Osteocyte (in vitro differentiated cells): Measurements from ENCODE around the gene HOXA1. TPM values are rescaled to one million over a fixed set of nuclear protein-coding genes. Genes with fewer than 3 reads are reported as not detected.

Experiments
- DNase-seq: peaks from one replicate; pipeline ENCODE4 v3.0.0; 2021; ENCODE audit warnings: mixed read lengths; ENCODE audit not compliant: unreplicated experiment; ENCODE audit errors: extremely low spot score
- H3K27ac Mint-ChIP-seq: one replicate; pipeline ENCODE4 v1.8.0; 2021; ENCODE audit warnings: mild to moderate bottlenecking, mixed read lengths; ENCODE audit not compliant: unreplicated experiment
- H3K27me3 Mint-ChIP-seq: one replicate; pipeline ENCODE4 v1.8.0; 2021; ENCODE audit warnings: mixed read lengths; ENCODE audit not compliant: unreplicated experiment
- H3K36me3 Mint-ChIP-seq: one replicate; pipeline ENCODE4 v1.8.0; 2021; ENCODE audit warnings: mixed read lengths; ENCODE audit not compliant: unreplicated experiment
- H3K4me1 Mint-ChIP-seq: one replicate; pipeline ENCODE4 v1.8.0; 2021; ENCODE audit warnings: mixed read lengths; ENCODE audit not compliant: unreplicated experiment
- H3K4me3 Mint-ChIP-seq: one replicate; pipeline ENCODE4 v1.8.0; 2021; ENCODE audit warnings: mild to moderate bottlenecking, moderate library complexity, mixed read lengths; ENCODE audit not compliant: unreplicated experiment
- H3K9me3 Mint-ChIP-seq: one replicate; pipeline ENCODE4 v1.8.0; 2021; ENCODE audit warnings: mixed read lengths; ENCODE audit not compliant: unreplicated experiment
- total RNA-seq: library from RNA; stranded (reverse); gene quantifications from 2 replicates; pipeline ENCODE4 v1.2.1, GENCODE V29; 2021
- TF ChIP-seq, protein P1 (sequence below): fragments of 200-600 bp; sonication (generic); IDR thresholded peaks from 2 replicates; pipeline ENCODE4 v1.5.0; 2021; ENCODE audit warnings: antibody characterized with exemption, mild to moderate bottlenecking, moderate library complexity

The HOXA1 gene
- total RNA-seq, 1 donor from 2014 or later = not detected

DNA sequence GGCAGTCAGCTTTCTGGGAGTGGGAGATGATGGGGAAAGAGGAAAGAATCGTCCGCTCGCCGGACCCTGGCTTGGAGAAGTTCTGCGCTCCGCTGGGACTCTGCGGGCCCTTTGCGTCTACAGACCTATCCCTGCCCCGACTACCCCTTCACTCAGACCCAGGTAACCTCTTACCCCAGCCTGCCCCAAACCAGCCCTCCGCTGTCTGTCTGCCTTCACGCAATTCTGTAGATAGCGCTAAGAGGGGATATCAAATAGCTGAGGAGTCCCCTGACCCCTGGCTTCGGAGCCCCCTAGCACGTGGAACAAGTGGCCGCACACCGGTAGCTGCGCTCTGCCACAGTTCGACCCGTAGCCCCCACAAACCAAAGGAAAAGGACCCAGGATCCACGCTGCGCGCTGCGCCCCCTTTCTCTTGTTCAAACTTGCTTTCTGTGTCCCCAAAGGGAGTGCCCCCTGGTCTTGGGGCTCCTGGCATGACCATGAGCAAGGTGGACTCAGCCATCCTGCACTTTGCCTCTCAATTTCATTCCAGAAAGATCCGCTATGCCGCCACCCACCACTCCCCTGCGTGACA is 27.8 kb upstream of the HOXA1 start:
- peaks cover 98% of the 10 kb centered on the region for H3K27me3 Mint-ChIP-seq
- no peak overlapping the region for H3K27ac Mint-ChIP-seq
- no peaks in the 10 kb centered on the region for H3K9me3 Mint-ChIP-seq
- TF ChIP-seq, protein P1, sequence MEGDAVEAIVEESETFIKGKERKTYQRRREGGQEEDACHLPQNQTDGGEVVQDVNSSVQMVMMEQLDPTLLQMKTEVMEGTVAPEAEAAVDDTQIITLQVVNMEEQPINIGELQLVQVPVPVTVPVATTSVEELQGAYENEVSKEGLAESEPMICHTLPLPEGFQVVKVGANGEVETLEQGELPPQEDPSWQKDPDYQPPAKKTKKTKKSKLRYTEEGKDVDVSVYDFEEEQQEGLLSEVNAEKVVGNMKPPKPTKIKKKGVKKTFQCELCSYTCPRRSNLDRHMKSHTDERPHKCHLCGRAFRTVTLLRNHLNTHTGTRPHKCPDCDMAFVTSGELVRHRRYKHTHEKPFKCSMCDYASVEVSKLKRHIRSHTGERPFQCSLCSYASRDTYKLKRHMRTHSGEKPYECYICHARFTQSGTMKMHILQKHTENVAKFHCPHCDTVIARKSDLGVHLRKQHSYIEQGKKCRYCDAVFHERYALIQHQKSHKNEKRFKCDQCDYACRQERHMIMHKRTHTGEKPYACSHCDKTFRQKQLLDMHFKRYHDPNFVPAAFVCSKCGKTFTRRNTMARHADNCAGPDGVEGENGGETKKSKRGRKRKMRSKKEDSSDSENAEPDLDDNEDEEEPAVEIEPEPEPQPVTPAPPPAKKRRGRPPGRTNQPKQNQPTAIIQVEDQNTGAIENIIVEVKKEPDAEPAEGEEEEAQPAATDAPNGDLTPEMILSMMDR = no peak
- DNase-seq = no peak
- H3K4me1 Mint-ChIP-seq = no peaks in the 10 kb centered on the region
- H3K36me3 Mint-ChIP-seq = no peaks in the 10 kb centered on the region
- H3K4me3 Mint-ChIP-seq = no peak overlapping the region

DNA sequence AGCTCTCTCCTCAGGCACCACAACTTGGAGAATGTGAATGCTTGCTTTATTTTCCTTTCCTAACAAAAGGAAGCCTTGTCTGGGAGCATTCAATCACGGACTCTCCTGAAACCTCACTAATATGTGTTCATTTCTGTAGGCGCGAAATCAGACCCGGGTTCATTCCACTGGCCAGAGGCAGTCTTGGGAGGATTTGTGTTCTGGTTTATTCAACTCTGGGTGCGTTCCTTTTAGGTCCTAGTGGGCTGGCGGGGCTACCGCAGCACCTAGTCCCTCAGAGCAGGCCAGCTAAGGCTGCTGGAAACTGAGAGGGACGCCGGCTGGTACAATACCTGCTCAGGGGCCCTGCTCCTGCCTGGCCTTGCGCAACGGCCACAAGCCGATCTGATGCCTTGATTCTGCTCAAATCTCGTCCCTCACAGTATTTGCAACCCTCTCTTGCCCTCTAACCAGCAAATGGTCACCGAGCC is 27.2 kb upstream of the HOXA1 start:
- Mint-ChIP-seq H3K27me3 (peaks cover 98% of the 10 kb centered on the region), H3K4me1 (no peaks in the 10 kb centered on the region), H3K36me3 (no peaks in the 10 kb centered on the region), H3K27ac (no peak overlapping the region), H3K9me3 (no peaks in the 10 kb centered on the region), H3K4me3 (no peak overlapping the region)
- DNase-seq = no peak
- TF ChIP-seq, protein P1 = no peak

DNA sequence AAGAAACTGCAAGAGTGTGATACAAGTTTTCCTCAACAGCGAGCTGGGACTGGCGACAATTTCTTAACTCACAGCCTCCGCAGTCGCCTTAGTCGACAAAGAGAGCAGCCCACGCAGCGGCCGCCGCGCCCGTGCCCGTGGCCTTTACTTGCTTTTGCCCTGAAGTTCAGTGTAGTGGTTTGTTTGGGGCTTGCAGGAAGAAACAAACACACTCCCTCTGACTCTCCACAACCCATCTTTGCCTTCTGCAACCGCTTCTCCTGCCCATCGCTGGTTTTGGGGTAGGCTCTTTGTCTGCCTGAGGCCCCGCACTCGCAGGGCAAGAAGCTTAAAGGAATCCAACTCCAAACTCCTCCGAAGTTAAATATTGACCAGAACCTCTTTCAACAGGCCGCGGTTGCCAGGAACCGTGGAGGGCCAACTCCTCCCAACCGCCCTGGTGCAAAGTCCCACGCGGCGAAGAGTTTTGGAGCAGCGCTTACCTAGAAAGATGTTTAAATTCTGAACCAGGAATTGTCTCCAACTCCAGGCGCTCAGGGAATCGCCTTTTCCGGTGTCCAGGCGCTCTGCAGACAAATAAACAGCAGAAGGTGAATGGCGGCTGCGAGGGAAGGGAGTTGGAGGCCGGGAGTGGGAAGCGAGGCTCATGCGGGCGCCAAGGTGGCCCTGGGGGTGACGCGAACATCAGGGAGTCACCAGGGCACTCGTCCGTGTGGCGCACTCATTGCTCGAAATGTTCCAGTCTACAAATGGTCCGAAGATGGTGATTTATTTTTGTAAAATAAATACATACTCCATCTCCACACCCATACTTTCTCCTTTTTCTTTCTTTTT is 26.5 kb upstream of the HOXA1 start:
- Mint-ChIP-seq H3K4me1 (no peaks in the 10 kb centered on the region), H3K27me3 (peaks cover 96% of the 10 kb centered on the region)
- no peak for DNase-seq

DNA sequence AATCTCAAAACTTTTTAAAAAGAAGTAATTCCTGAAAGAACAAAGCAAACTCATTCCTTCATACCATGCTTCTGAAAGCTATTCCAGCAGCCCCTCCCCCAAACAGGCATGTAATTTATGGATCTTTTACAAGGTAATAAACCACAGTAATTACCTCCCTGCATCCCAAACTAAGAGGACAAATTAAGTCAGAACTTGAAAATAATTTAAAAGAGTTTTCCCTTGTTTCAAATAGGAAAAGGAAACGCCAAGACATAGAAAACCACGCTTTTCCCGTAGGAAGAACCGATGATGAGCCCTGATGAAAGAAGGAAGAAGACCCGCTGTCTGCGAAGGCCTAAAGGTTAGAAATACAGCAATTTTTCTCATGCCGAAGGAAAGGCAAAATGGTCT is 25.9 kb upstream of the HOXA1 start:
- Mint-ChIP-seq H3K4me1 (no peaks in the 10 kb centered on the region), H3K4me3 (no peak overlapping the region), H3K27me3 (peaks cover 96% of the 10 kb centered on the region), H3K36me3 (no peaks in the 10 kb centered on the region), H3K27ac (no peak overlapping the region), H3K9me3 (no peaks in the 10 kb centered on the region)
- no peak for DNase-seq
- TF ChIP-seq, protein P1 = no peak

More for the DNA sequence above, 26.5 kb upstream of the HOXA1 start:
- H3K36me3 Mint-ChIP-seq = no peaks in the 10 kb centered on the region
- H3K4me3 Mint-ChIP-seq = no peak overlapping the region
- TF ChIP-seq, protein P1 = no peak
- no peaks in the 10 kb centered on the region for H3K9me3 Mint-ChIP-seq
- H3K27ac Mint-ChIP-seq = no peak overlapping the region

DNA sequence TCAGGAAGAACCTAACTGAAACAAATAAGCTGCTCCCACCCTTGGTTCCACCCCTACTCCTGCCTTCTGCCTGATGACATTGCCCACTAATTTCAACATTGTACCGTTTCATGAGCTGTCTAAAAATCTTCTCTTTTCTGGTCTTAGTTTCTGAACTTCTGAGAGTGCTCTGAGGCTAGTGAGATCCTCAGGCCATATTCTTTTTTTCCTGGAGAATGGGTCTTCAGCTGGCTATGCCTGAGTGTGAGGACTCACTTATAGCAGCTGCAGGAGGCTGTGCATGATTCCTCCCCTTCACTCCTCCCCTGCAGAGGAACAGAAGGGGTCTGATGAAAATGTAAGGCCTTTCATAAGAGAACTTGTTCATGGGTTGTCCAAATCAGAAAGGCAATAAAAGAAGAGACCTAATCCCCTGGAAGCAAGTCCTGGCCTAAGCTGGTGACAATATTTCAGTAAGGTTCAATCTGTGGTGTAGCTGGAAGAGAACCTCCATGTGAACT is 23.7 kb upstream of the HOXA1 start:
- TF ChIP-seq, protein P1 = no peak
- DNase-seq = no peak
- no peak overlapping the region for H3K4me3 Mint-ChIP-seq
- no peaks in the 10 kb centered on the region for H3K36me3 Mint-ChIP-seq
- H3K27me3 Mint-ChIP-seq = peaks cover 93% of the 10 kb centered on the region
- H3K27ac Mint-ChIP-seq = no peak overlapping the region
- no peaks in the 10 kb centered on the region for H3K9me3 Mint-ChIP-seq
- peaks cover 1% of the 10 kb centered on the region for H3K4me1 Mint-ChIP-seq
